Keratinocyte (primary cell): ENCODE measurements around the gene SMYD5. TPM values are rescaled to one million over a fixed set of nuclear protein-coding genes. Genes with fewer than 3 reads are reported as not detected.
"Not testable (repeated sequence)": the region's sequence is repeated elsewhere in the genome, so short reads cannot be mapped to it uniquely, and the experiment has no call there.

Experiments
- DNase-seq: peaks from one replicate; pipeline ENCODE4 v3.0.0-alpha.2; 2011; ENCODE audit warnings: low read depth, missing footprints, low spot score
- FAIRE-seq: peaks from 2 replicates; lab custom pipeline; 2011; peaks lifted over from hg19 to GRCh38; lab: Jason Lieb, UNC
- H2AFZ ChIP-seq: 2 replicates; pipeline ENCODE4 v1.6.0; 2012; ENCODE audit warnings: low read length, control low read depth, inconsistent platforms; ENCODE audit not compliant: control insufficient read depth
- H3K27ac ChIP-seq: 2 replicates; pipeline ENCODE4 v1.5.1; 2011; ENCODE audit warnings: low read length; ENCODE audit not compliant: control insufficient read depth, insufficient read depth
- H3K27me3 ChIP-seq: 3 replicates; pipeline ENCODE4 v1.6.0; 2011; ENCODE audit warnings: low read length; ENCODE audit not compliant: control insufficient read depth, insufficient read depth; ENCODE audit errors: extremely low read depth
- H3K36me3 ChIP-seq, 2 experiments: 2 replicates in 1 of 2; 3 replicates in 1 of 2; pipeline ENCODE4 v1.5.1; 2011; ENCODE audit warnings: low read length in 2 of 2, mild to moderate bottlenecking in 1 of 2; ENCODE audit not compliant: control insufficient read depth in 2 of 2, insufficient read depth in 2 of 2; ENCODE audit errors: extremely low read depth in 1 of 2
- H3K4me1 ChIP-seq: 3 replicates; pipeline ENCODE4 v1.5.1; 2011; ENCODE audit warnings: low read length; ENCODE audit not compliant: control insufficient read depth, insufficient read depth; ENCODE audit errors: extremely low read depth
- H3K4me2 ChIP-seq: 3 replicates; pipeline ENCODE4 v1.6.0; 2011; ENCODE audit warnings: low read depth, low read length; ENCODE audit not compliant: control insufficient read depth, insufficient read depth; ENCODE audit errors: extremely low read depth
- H3K4me3 ChIP-seq, 3 experiments: fragments of 200-600 bp in 1 of 3; sonication (generic) in 1 of 3; 2 replicates in 2 of 3; 3 replicates in 1 of 3; pipeline ENCODE4 v1.5.1; 2011 to 2016; ENCODE audit warnings: low read length in 3 of 3, mild to moderate bottlenecking in 3 of 3, control low read depth in 2 of 3, inconsistent platforms in 1 of 3, low read depth in 1 of 3, mixed read lengths in 1 of 3, mixed run types in 1 of 3, moderate library complexity in 1 of 3; ENCODE audit not compliant: control insufficient read depth in 2 of 3, insufficient read depth in 2 of 3; ENCODE audit errors: extremely low read depth in 1 of 3
- H3K79me2 ChIP-seq: 2 replicates; pipeline ENCODE4 v1.6.0; 2012; ENCODE audit warnings: low read length; ENCODE audit not compliant: control insufficient read depth, insufficient read depth
- H3K9ac ChIP-seq: 3 replicates; pipeline ENCODE4 v1.6.0; 2011; ENCODE audit warnings: low read length; ENCODE audit not compliant: control insufficient read depth, insufficient read depth; ENCODE audit errors: extremely low read depth
- H3K9me1 ChIP-seq: 3 replicates; pipeline ENCODE4 v1.6.0; 2011; ENCODE audit warnings: low read length; ENCODE audit not compliant: control insufficient read depth, insufficient read depth; ENCODE audit errors: extremely low read depth
- H3K9me3 ChIP-seq: 2 replicates; pipeline ENCODE4 v1.5.1; 2012; ENCODE audit warnings: low read depth, low read length; ENCODE audit not compliant: control insufficient read depth
- H4K20me1 ChIP-seq: 3 replicates; pipeline ENCODE4 v1.6.0; 2011; ENCODE audit warnings: low read length; ENCODE audit not compliant: control insufficient read depth, insufficient read depth; ENCODE audit errors: extremely low read depth
- CTCF ChIP-seq, 3 experiments: IDR thresholded peaks in 1 of 3; conservative IDR thresholded peaks in 1 of 3; optimal IDR thresholded peaks in 1 of 3; 2 replicates in 2 of 3; 3 replicates in 1 of 3; pipeline versions ENCODE3 to v1.5.1; 2011; ENCODE audit warnings: low read length in 3 of 3, mild to moderate bottlenecking in 3 of 3, moderate library complexity in 2 of 3, control low read depth in 1 of 3, inconsistent platforms in 1 of 3; ENCODE audit not compliant: insufficient read depth in 2 of 3; ENCODE audit errors: extremely low read depth in 1 of 3
- EZH2 ChIP-seq: IDR thresholded peaks from one replicate; pipeline ENCODE4 v1.6.1; 2012; ENCODE audit warnings: inconsistent platforms, mild to moderate bottlenecking, low read length, moderate library complexity
- dilution Hi-C: fragments of 300-500 bp; cut with MboI; formaldehyde crosslinking; loops from one replicate; pipeline ENCODE4 v1.7.0; 2020; ENCODE audit warnings: low sequenced_read_pairs; ENCODE audit not compliant: extremely low pct_ligation_motif_present
- polyA plus RNA-seq, 5 experiments: library from polyadenylated mRNA; depleted of rRNA in 3 of 5; stranded (reverse) in 3 of 5; stranded (forward) in 1 of 5; unstranded in 1 of 5; fragments of >200 nt; gene quantifications; 1 replicate in 1 of 5; 2 replicates in 3 of 5; 3 replicates in 1 of 5; pipeline versions ENCODE4 v1.2.1 to v1.2.3, GENCODE V29; 2011 to 2012; ENCODE audit warnings: missing spikeins in 2 of 5, low read depth in 1 of 5, low replicate concordance in 1 of 5

The SMYD5 gene
- polyA plus RNA-seq, 1 donor (not counting 4 experiments of a cell fraction or from before 2014, with no cell fraction given), result 18.6 TPM

GRCh38 chr2:73197579-73197978 lies 16.5 kb upstream of the SMYD5 start:
- no peak for DNase-seq
- H3K9me3 ChIP-seq, result no peaks in the 10 kb centered on the region
- peak overlapping the region; percentile 34 for H3K9ac ChIP-seq
- peak overlapping the region; percentile 65 for H3K4me2 ChIP-seq
- no peak overlapping the region for H3K4me3 ChIP-seq
- dilution Hi-C loops, result no loop called here
- H2AFZ ChIP-seq, result peak overlapping the region; percentile 58
- peak; percentile 29 for FAIRE-seq
- peaks cover 20% of the 10 kb centered on the region for H3K4me1 ChIP-seq
- TF ChIP-seq EZH2 (no peak), CTCF (optimal IDR thresholded peaks at IDR 0.05 in 1 of 3, IDR thresholded peaks at IDR 0.05 in 1 of 3, conservative IDR thresholded peaks at IDR 0.05 in 1 of 3; ENCODE audit: extremely low read depth in 1 of 3, insufficient read depth in 2 of 3, low read length in 3 of 3) (no peak)
- H3K9me1 ChIP-seq, result no peaks in the 10 kb centered on the region
- H4K20me1 ChIP-seq, result no peaks in the 10 kb centered on the region
- H3K27me3 ChIP-seq, result peaks cover 15% of the 10 kb centered on the region
- no peaks in the 10 kb centered on the region for H3K36me3 ChIP-seq
- H3K79me2 ChIP-seq, result no peaks in the 10 kb centered on the region
- peak overlapping the region; percentile 57 for H3K27ac ChIP-seq

- H2AFZ ChIP-seq, dilution Hi-C loops, H3K4me3 ChIP-seq, FAIRE-seq, DNase-seq, H3K4me2 ChIP-seq, H4K20me1 ChIP-seq, H3K27ac ChIP-seq, H3K9me1 ChIP-seq, H3K79me2 ChIP-seq, H3K36me3 ChIP-seq, H3K9me3 ChIP-seq, H3K9ac ChIP-seq: not testable (repeated sequence)
- Histone ChIP-seq H3K4me1 (peaks cover 20% of the 10 kb centered on the region), H3K27me3 (peaks cover 33% of the 10 kb centered on the region)
These were observed 13.8 kb upstream of the SMYD5 start for GRCh38 chr2:73200281-73200680.
